ENCODE measurements around the gene AGPAT3.
"Not testable (repeated sequence)": the region's sequence is repeated elsewhere in the genome, so short reads cannot be mapped to it uniquely, and the experiment has no call there.

Gene AGPAT3

DNA sequence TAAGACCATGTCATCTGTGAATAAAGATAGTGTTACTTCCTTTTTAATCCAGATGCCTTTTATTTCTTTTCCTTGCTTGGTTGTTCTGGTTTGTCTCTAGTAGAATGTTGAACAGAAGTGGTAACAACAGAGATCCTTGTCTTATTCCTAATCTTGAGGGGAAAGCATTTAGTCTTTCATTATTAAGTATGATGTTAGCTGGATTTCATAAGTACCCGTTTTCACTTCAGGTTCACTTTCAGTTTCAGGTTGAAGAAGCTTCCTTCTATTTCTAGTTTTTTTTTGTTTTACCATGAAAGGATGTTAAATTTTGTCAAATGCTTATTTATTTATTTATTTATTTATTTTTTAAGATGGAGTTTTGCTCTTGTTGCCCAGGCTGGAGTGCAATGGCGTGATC, 22.3 kb upstream of the AGPAT3 start:
- Histone ChIP-seq H3K4me1 (no peaks in the 10 kb centered on the region), H3K9ac (no peak overlapping the region), H3K4me3 (ENCODE audit: low read depth, low read length) (no peak overlapping the region), H3K36me3 (ENCODE audit: control insufficient read depth, insufficient read depth, low read length) (no peaks in the 10 kb centered on the region), H3K27ac (no peak overlapping the region), H2AFZ (no peak overlapping the region), H3K9me3 (ENCODE audit: control insufficient read depth, low read length) (no peaks in the 10 kb centered on the region), H3K27me3 (ENCODE audit: control insufficient read depth, insufficient read depth, low read length) (no peaks in the 10 kb centered on the region), H3K79me2 (no peaks in the 10 kb centered on the region), H3K4me2 (ENCODE audit: low read length) (no peak overlapping the region)
- TF ChIP-seq, protein P1, sequence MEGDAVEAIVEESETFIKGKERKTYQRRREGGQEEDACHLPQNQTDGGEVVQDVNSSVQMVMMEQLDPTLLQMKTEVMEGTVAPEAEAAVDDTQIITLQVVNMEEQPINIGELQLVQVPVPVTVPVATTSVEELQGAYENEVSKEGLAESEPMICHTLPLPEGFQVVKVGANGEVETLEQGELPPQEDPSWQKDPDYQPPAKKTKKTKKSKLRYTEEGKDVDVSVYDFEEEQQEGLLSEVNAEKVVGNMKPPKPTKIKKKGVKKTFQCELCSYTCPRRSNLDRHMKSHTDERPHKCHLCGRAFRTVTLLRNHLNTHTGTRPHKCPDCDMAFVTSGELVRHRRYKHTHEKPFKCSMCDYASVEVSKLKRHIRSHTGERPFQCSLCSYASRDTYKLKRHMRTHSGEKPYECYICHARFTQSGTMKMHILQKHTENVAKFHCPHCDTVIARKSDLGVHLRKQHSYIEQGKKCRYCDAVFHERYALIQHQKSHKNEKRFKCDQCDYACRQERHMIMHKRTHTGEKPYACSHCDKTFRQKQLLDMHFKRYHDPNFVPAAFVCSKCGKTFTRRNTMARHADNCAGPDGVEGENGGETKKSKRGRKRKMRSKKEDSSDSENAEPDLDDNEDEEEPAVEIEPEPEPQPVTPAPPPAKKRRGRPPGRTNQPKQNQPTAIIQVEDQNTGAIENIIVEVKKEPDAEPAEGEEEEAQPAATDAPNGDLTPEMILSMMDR (IDR thresholded peaks at IDR 0.05), result no peak

DNA sequence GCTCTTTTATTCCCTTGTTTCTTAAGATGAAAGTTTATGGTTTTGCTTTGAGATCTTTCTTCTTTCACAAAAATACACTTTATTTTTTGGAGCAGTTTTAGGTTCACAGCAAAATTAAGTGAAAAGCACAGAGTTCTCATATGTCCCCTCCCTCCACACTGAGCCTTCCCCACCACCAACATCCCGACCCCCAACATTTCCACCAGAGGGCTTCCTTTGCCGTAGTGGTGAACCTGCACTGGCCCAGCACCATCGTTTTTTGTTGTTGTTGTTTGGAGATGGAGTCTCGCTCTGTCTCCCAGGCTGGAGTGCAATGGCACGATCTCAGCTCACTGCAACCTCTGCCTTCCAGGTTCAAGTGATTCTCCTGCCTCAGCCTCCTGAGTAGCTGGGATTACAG, 20.1 kb upstream of the AGPAT3 start:
- H3K4me3 ChIP-seq (ENCODE audit: low read depth, low read length); H2AFZ ChIP-seq; H3K4me1 ChIP-seq; H3K27me3 ChIP-seq (ENCODE audit: control insufficient read depth, insufficient read depth, low read length); H3K27ac ChIP-seq; H3K36me3 ChIP-seq (ENCODE audit: control insufficient read depth, insufficient read depth, low read length); H3K4me2 ChIP-seq (ENCODE audit: low read length); H3K9me3 ChIP-seq (ENCODE audit: control insufficient read depth, low read length); H3K79me2 ChIP-seq; H3K9ac ChIP-seq: not testable (repeated sequence)

DNA sequence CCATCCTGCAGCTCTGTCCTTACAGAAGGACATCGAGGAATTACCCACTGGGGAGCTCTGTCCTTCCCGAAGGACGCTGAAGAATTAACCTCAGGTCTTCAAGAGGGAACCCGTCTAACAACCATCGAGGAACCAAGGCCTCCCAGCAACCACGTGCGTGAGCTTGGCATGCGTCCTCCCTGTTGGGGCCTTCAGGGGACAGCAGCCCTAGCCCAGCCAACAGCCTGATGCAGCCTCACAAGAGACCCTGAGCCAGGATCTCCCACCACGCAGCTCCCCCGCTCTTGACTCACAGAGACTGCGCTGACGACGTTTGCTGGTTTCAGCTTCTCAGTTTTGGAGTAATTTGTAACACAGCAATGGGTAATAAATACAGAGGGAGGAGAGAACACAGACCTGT, 19.6 kb upstream of the AGPAT3 start:
- H3K9me3 ChIP-seq (ENCODE audit: control insufficient read depth, low read length), result no peaks in the 10 kb centered on the region
- H3K27me3 ChIP-seq (ENCODE audit: control insufficient read depth, insufficient read depth, low read length), result no peaks in the 10 kb centered on the region
- H3K27ac ChIP-seq, result no peak overlapping the region
- TF ChIP-seq, protein P1 (IDR thresholded peaks at IDR 0.05), result no peak
- H3K36me3 ChIP-seq (ENCODE audit: control insufficient read depth, insufficient read depth, low read length), result no peaks in the 10 kb centered on the region
- no peak overlapping the region for H3K4me3 ChIP-seq (ENCODE audit: low read depth, low read length)
- H3K9ac ChIP-seq, result no peak overlapping the region
- H3K79me2 ChIP-seq, result no peaks in the 10 kb centered on the region
- no peak overlapping the region for H2AFZ ChIP-seq
- H3K4me2 ChIP-seq (ENCODE audit: low read length), result no peak overlapping the region
- no peaks in the 10 kb centered on the region for H3K4me1 ChIP-seq

- Histone ChIP-seq H3K9me3 (ENCODE audit: control insufficient read depth, low read length) (no peaks in the 10 kb centered on the region), H2AFZ (no peak overlapping the region), H3K27ac (no peak overlapping the region), H3K27me3 (ENCODE audit: control insufficient read depth, insufficient read depth, low read length) (no peaks in the 10 kb centered on the region), H3K36me3 (ENCODE audit: control insufficient read depth, insufficient read depth, low read length) (no peaks in the 10 kb centered on the region), H3K4me2 (ENCODE audit: low read length) (no peak overlapping the region), H3K4me1 (no peaks in the 10 kb centered on the region), H3K4me3 (ENCODE audit: low read depth, low read length) (no peak overlapping the region), H3K79me2 (no peaks in the 10 kb centered on the region), H3K9ac (no peak overlapping the region)
- TF ChIP-seq, protein P1 (IDR thresholded peaks at IDR 0.05), result no peak
Observed at GRCh38 chr21:43846430-43846829, 18.6 kb upstream of the AGPAT3 start.

- no peak overlapping the region for H3K27ac ChIP-seq
- H2AFZ ChIP-seq, result no peak overlapping the region
- H3K36me3 ChIP-seq (ENCODE audit: control insufficient read depth, insufficient read depth, low read length), result no peaks in the 10 kb centered on the region
- H3K4me1 ChIP-seq, result no peaks in the 10 kb centered on the region
- H3K4me3 ChIP-seq (ENCODE audit: low read depth, low read length), result no peak overlapping the region
- no peaks in the 10 kb centered on the region for H3K9me3 ChIP-seq (ENCODE audit: control insufficient read depth, low read length)
- no peak overlapping the region for H3K9ac ChIP-seq
- H3K4me2 ChIP-seq (ENCODE audit: low read length), result no peak overlapping the region
- TF ChIP-seq, protein P1 (IDR thresholded peaks at IDR 0.05), result no peak
- no peaks in the 10 kb centered on the region for H3K79me2 ChIP-seq
- H3K27me3 ChIP-seq (ENCODE audit: control insufficient read depth, insufficient read depth, low read length), result no peaks in the 10 kb centered on the region
Observed at GRCh38 chr21:43847301-43847700, 17.7 kb upstream of the AGPAT3 start.

Measured in parathyroid adenoma (tissue), 2 donors.